HG02885 (cell line): ENCODE measurements around the gene C1orf198.

Experiments used
- ATAC-seq: cut with Tn5 transposase; IDR thresholded peaks from one replicate; pipeline ENCODE4 v1.9.1; 2021; ENCODE audit warnings: mild to moderate bottlenecking; ENCODE audit not compliant: unreplicated experiment, poor library complexity

The C1orf198 gene

GRCh38 chr1:230792691-230793462 is 75.4 kb downstream of the C1orf198 start:
- ATAC-seq: no peak

- ATAC-seq: no peak
Observed at GRCh38 chr1:230791986-230792564, 76.2 kb downstream of the C1orf198 start.

GRCh38 chr1:230790026-230790425 is 78.3 kb downstream of the C1orf198 start:
- no peak for ATAC-seq

GRCh38 chr1:230788561-230789275 is 79.6 kb downstream of the C1orf198 start:
- ATAC-seq: no peak

GRCh38 chr1:230787471-230787870 is 80.8 kb downstream of the C1orf198 start:
- ATAC-seq: no peak
